Measurements from ENCODE around the gene SRSF1.
A peak's percentile ranks its signal among the peaks of the same experiment; 100 is the strongest.
"Not testable (repeated sequence)": the region's sequence is repeated elsewhere in the genome, so short reads cannot be mapped to it uniquely, and the experiment has no call there.

Gene SRSF1

DNA sequence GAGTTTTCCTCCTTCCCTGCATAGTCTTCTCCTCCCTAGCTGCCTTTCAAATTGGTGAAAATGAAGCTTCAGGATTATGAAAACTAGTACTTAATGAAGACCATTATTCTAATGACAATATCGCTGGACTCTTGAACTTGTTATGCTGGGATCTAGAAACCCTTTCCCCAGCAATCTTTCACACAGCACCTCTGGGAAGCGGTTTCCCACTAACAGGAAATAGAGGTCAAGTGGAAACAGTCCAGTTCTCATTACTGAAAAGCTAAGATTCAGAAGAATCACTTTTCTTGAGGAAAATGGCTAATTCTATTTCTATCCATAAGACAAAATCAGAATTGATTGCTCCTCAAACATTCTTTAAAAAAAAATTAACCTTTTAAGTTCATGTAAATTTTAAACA lies 17.0 kb downstream of the SRSF1 start:
- no peak for DNase-seq (ENCODE audit: low read depth)

DNA sequence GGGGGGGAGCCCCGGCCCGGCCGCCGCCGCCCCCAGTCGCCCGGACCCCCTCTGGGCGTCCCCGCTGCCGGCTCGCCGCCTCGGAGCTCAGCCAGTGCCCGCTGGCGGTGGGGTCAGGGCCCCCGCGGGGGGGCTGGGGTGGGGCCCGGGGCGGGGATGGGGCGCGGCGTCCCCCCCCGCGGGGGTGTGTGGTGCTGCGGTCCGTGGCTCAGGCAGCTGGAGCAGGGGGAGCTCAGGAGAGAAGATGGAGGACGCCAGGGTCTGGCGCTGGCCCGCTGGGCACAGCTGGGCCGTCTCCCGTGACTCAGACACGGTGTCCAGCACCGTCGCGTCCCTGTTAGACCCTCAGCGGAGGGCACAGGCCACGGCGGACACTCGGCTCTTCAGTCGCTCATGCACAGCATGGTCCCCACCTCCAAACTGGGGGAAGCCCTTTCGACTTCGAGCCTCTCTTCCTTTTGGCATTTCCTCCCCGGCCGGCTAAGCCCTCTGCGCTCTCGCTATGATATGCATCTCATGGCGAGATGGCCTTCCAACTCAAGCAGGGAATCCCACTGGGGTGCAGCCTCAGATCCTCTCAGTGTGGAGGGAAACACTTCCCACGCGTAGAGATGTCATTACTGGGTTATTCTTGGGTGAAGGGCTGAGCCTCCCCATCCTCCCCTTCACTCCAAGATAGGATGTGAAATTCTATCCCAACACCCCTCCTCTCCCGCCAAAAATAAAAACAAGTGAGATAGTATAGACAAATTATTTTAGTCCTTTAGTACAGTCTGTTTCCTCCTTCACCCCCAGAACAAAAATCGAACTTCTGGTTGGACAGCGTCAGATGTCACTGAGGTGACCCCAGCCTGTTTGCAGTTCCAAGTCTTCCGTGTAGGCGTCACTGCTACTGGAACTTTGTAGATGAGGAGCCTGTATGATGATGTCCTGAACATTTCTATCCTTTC lies 18.5 kb downstream of the SRSF1 start:
- DNase-seq (ENCODE audit: low read depth), result no peak

DNA sequence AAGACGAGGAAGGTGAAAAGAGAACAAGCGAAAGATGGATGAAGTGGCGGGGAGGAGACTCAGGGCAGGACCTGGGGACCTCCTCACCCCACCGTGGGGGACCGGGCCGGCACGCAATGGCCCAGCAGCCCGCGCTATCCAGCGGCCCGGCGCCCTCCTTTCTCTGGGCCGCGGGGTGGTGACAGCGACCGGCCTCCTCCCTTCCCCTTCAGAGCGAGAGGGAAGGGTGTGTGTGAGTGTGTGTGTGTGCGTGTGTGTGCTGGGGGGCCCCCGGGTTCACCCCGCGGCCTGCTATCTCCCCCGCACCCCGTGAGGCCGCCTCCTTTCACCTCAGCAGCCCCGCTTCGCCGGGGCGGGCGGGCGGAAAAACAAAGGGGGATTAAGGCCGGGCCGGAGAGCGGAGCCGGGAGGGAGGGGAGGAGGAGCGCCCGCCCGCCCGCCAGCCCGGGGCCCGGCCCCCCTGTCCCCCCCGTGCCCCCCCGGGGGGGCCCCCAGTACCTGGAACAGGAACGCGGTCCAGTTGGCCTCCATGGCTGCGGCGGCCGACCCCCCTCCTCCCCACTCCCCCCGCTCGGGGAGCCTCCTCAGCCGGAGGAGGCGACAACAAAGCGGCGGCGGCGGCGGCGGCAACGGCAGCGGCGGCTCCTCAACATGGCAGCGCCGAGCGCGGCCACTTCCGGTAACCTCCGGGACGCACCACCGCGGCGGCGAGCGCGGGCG lies 19.3 kb downstream of the SRSF1 start, which contains the start of gene VEZF1:
Gene VEZF1 (minus strand): TSS at position 674 of the 720 bp plus-strand sequence. CDS start 143 bp downstream, at position 531.
- DNase-seq (ENCODE audit: low read depth), result peak; percentile 72

DNA sequence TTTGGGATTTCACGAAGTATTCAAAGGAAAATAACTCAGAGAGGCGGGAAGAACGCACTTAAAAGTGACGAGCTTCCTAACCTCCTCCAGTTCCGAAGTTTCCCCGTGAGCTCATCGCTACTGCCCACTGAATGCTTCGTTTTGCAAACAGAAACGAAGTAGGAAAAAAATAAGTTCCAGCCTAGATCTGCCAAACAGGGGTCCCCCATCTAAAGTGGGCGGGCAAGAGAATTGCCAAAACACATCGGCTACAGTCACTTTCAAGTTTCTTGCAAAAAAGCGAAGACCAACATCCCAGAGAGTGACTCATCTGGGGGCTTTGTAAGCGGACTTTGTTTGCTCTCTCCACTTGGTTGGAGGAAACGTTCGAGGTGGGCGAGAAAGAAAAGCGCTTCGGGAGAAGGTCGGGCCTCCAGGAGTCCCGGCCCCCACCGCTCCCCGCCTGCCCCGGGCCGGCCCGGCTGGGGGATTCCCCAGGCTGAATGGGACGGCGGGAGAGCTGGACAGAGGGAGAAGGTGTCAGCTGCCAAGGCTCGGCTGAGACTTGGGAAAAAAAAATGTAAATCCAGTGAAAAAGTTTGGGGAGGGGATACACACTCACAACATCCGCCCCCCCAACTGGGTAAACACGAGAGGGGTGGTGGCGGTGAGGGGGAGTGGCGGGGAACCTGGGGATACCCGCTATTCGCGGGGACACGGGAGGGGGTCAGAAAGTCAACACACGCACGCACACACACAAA lies 20.0 kb downstream of the SRSF1 start:
- peak; percentile 5 for DNase-seq (ENCODE audit: low read depth)

DNA sequence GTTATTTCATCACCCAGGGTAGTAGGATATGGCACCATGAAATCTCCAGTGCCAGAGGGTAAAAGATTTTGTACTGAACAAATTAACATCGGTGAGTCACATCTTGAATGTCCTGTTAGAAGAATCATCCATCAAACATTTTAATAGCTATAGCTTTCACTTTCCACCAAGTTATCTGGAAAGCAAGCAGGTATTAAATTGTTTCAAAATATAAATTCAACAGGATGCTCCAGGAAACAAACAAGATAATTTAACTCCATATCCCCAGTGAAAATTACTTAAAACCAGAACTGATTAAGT lies 21.4 kb downstream of the SRSF1 start:
- DNase-seq (ENCODE audit: low read depth), result no peak

DNA sequence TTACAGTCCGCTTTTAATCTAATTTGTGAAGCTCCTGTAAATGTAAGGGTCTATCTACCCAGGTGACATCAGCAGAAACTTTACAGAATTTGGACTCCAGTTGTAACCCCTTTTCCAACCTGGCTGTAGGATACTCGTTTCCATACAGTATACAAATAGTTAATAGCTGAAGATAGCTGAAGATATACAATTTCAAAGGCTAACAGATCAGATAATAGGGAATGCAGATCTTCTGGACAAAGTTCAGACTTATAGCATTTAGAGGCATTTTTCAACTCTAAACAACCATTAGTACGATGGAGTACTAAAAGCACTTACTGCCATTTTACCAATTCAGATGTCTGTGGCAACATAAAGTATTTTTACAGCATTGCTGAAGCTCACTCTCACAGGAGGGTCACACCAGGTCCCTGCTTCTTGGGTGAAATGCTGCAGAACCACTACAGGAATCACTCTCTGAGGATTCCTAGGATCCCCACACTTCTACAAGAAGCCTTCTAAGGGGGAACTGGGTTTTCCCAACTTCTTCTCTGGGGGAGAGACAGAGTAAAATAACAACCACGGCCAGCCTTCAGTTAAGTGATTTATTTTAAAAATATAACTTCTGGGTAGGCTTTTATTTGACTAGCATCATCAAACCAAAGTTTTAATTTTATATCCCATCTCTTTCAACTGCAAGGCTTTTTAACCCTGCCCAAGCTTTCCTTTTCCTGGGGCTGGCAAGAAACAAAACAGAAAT lies 21.9 kb downstream of the SRSF1 start:
- no peak for DNase-seq (ENCODE audit: low read depth)

DNA sequence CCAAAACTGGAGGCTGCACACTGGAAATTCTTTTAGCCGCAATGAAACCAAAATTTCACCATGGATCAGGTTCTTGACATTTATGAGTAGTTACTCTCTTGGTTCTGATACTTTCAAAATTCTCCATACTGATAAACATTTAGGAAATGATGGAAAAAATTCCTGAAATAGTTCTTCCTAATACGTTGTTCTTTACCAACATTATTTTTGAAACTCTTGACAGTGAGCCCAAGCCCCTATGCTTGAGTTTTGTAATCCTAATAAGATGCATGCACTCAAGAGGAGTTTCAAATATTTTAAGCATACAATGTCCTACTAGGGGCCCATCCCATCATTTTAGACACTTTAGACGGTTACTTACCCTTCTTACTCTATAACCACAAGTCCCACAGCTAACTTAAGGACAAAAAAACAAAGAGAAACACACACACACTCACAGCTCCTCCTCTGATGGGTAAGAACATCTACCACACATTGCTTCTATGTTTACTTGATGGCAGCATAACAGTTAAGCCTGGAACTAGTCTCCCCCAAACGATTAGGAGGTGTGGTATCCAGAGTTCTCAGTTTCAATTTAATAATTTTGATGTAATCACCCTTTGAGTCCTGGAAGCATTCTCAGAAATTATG lies 22.7 kb downstream of the SRSF1 start:
- no peak for DNase-seq (ENCODE audit: low read depth)

DNA sequence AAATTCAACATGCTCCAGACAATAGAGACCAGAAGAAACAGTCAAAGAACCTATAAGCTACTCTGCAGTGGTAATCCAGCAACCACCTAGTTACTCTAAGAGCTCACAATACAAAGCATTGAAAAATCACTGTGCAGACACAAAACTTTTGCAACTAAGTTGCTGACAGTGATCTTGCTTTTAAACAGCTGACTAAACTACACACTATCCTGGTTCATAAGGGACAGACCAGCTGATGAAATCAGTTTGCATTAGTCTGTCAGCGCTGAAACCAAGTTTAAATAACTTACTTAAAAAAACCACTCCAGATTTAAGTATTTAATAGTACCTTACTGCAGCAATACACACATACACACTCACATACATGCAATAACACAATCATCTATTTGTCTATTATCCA lies 23.6 kb downstream of the SRSF1 start:
- DNase-seq (ENCODE audit: low read depth), result no peak

DNA sequence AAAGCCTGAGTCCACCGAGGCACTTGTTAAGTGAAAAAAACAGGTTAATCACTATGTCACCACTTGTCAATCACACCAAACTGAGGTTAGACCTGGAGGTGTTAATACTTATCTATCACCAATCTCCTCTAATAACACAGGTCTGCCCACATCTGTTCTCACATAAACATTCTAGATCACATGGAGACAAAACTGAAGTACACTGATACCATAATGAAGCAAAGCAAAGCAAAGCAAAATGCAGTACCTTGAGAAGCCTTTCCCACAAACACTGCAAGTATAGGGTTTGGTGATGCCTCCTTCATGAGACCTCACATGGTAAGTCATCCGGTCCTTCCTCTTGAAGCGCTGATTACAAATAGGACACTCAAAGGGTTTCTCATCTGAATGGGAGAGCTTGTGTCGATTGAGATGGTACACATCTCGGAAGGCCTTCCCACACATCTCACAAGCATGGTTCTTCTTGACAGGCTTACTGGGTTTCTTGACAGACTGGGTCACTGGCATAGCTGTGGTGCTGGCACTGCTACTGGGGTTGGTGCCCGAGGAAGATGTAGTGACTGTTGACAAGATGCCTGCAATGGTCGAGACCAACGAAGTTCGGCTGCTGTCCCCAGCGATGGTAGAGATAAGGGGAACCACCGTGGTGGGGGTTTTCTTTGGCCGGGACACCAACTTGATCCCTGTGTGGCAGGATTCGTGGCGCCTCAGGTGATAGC lies 24.4 kb downstream of the SRSF1 start:
- no peak for DNase-seq (ENCODE audit: low read depth)

DNA sequence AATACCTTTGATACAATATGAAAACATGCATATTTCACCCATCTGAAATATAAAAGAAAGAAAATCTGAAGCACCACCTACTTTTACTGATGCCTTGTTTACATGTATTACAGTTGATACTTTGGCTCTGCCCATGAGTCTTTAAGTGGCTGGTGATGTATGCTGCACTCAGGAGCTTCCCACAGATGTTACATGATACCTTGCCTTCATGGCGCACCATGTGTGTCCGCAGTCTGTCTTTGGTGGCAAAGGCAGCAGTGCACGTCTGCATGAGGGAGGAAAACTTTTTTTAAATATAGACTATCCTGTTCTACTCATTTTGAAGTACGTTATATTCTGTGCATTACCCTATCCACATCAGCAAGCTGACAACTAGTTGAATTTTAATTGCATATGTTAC lies 26.5 kb downstream of the SRSF1 start:
- DNase-seq (ENCODE audit: low read depth), result no peak

DNA sequence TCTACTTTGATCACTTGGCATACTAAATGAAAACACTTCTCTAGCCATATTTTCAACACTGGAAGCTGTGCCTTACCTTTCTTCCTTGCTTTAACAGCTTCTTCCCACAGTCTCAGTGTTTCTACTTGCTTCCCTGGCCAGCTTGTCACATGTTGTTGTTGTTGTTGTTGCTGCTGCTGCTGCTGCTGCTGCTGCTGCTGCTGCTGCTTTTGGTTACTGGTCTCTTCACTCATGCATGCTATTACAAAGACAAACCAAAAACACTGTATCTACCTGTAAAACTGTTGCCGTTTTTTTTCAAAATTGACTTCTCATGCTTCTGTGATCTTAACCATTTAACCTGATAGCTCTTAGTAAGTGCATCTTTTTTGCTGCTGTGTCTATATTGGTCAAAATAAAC lies 28.0 kb downstream of the SRSF1 start:
- no peak for DNase-seq (ENCODE audit: low read depth)

DNA sequence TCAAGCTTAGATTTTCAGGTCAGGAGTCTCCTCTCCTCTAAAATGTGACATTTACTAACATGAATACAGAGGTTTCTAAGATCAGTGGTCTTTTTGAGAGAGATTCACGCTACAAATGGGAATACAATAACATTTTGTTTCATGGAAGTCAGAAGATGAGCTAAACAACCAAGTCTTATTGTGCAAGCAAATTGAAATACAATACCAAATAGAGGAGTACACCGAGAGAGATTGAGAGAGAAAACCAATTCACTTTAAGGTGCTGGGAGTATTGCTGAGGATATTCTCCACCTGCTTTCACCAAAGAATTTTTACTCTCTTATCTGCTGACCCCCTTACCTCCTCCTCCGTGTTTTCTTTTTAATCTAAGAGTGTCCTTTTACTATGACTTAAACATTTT lies 30.5 kb downstream of the SRSF1 start:
- DNase-seq (ENCODE audit: low read depth), result no peak

DNA sequence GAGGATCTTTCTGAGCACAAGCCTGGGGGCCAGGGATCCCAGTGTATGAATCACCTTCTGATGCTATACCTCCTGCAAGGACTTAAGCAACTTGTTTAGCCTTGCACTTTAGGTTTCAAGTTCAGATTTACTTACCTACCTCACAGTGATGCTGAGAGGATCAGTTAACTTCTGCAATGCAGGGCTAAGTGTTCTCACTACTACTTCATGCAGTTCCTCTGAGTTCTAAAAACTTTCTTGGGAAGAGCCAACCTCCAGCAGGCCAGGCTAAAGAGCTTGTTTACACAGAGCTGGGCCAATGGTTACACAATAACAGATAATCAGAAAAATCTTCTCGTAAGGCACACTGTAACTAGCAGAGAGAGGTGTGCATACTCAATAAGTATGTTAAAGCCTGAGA lies 32.0 kb downstream of the SRSF1 start:
- DNase-seq (ENCODE audit: low read depth), result no peak

DNA sequence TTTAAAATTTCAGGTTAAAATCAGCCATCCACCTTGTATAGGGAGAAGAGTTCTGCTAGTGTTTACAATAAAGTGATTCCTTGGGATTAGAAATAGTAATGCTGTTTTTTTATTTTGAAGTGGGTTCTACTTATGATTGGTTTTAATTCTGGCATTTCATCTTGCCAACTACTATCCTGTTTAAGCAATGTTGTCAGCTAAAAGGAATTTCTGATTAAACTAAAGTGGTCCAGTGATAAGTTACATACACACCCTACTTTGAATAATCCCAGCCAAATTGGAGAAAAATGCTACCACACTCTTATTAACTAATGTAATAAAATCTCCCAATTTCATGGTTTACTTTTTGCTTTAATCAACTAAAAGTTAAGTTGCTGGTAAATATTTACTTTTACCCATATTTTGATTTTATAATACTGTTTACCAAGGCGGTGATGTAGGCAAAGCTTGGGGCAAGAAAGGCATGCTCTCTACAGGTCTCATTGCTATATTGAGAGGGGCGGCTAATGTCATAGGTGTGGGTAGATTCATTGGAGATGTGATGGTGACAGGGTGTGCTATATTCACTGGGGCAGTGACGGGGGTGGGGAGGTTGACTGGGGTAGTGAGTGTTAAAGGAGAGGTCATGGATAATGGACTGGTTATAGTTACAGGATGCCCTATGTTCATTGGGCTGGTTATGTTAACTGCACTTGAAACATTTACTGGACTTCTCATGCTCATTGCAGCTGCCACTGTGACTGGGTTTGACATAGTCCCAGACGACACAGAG lies 32.8 kb downstream of the SRSF1 start:
- not testable (repeated sequence) for DNase-seq (ENCODE audit: low read depth)

DNA sequence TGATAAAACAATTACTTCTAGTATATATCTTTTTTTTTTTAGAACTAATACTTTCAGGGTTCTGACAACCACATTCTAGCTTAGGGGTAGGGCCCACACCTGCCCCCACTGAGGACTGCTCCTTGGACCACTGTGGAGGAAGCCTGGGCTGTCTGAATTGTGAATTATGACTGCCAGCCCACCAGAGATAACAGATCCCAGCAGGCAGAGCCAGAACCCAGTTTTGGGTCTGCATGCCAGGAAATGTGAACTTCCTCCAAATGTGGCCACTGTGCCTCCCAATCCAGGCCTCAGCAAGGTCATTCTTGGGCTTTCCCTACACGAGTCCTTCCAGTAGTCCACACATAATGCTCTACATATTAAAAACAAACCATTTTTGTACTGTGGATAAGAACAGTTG lies 34.9 kb downstream of the SRSF1 start:
- DNase-seq (ENCODE audit: low read depth), result no peak

DNA sequence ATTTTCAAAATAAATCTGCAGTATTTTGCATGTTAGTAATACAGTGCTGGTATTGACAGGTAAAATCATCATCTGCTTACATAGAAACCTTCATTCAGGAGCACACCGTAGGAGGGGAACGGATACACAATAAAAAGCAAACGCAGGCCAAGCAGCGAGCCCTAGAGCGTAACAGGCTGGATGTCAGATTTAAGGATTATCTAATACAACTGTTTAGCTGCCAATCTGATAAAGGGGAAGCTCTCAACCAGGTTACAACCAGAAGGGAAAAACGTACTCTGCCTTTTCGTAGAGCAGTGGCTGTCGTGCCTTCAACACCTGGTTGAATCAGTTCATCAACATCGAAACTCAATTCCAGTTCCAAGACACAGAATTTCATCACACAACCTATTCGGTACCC lies 35.5 kb downstream of the SRSF1 start:
- DNase-seq (ENCODE audit: low read depth), result no peak

DNA sequence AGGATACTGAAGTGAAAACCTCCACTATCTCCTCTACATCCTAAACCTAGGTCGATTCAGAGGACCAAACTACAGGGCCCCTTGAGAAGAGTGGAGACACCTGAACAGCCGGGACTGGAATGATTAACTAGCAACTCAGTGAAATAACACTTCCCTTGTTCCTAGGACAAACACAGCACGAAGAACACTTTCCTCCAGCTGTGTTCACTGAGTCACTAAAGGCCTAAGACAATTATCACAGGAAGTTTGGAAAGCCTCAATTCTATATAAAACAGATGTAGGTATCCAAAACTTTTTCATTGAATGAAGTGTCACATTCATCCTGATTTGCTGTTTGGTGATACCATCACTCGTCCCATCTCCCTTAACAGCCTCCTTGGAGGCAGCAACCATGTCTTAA lies 36.3 kb downstream of the SRSF1 start:
- DNase-seq (ENCODE audit: low read depth), result no peak

DNA sequence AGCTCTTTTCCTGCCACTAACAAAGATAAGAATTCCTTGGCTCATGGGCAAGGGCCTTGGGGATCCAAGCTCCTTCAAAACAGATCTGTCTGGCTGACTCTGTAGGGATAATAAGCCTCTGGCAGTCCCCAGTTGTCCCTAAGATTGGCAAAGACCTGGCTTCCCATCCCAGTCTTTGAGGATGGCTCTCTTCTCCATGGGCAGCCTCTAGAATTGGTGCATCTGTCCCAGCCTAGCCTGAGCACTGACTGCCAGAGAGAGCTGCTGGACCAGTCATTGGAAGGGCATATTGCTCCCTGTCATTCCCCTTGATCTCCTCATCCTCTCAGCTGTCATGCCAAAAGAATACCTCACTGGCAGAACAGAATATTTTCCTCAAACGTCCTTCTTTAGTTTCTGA lies 38.6 kb downstream of the SRSF1 start:
- no peak for DNase-seq (ENCODE audit: low read depth)

DNA sequence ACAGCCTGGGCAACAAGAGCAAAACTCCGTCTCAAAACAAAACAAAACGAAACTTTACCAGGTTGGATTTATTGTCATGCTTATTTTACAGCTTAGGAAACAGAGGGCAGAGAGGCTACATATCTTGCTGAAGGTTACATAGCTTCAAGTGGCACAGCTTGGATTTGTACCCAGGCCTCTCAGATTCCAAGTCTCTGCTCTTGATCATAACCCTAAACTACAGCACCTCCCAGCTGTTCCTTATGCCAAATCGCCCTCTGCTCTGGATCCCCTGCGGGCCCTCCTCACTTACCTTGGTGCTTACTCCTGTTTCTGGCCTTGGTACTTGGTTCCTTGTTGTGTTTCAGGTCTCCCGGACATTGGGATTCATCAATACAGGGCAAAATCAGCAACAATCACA lies 40.2 kb downstream of the SRSF1 start:
- no peak for DNase-seq (ENCODE audit: low read depth)

DNA sequence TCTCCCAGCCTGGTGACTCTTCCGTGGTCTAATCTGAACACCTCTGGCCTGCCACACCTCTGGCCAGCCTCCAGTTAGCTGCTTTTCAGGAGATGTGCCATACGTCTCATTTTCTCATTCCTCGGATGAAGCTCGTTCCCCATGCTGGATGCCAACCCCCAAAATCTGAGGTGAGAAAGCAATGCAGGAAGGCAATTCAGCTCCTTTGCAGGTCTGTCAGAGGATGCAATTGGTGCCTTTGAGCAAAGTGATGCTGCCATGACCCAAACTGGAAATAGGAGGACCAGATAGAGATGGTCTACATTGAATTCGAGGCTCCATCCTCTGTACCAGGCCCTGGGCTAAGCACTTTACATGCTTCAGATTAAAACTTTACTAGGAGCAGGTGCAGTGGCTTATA lies 40.8 kb downstream of the SRSF1 start:
- no peak for DNase-seq (ENCODE audit: low read depth)
